GM23338 (cell line): ENCODE results near the gene DDX49. TPM values are rescaled to one million over a fixed set of nuclear protein-coding genes. Genes with fewer than 3 reads are reported as not detected.

Source experiments
- ATAC-seq: fragments of 200-7000 bp; cut with Tn5 transposase; 3 replicates; pipeline ENCODE4 v1.9.1; 2020
- DNase-seq: peaks from one replicate; pipeline ENCODE4 v3.0.0-alpha.2; 2015; ENCODE audit warnings: low spot score
- H2AFZ ChIP-seq: fragments of 200-600 bp; sonication (generic); 2 replicates; pipeline ENCODE4 v1.8.0; 2016; ENCODE audit warnings: antibody characterized with exemption, mild to moderate bottlenecking, moderate library complexity
- H3F3A ChIP-seq: fragments of 200-600 bp; sonication (generic); replicated peaks from 2 replicates; pipeline ENCODE4 v1.8.0; 2017; ENCODE audit warnings: antibody characterized with exemption, mixed run types, low read depth
- H3K27ac ChIP-seq: fragments of 200-600 bp; sonication (generic); 2 replicates; pipeline ENCODE4 v1.6.1; 2016; ENCODE audit warnings: low read depth
- H3K27me3 ChIP-seq: fragments of 200-600 bp; sonication (generic); 2 replicates; pipeline ENCODE4 v1.8.0; 2016; ENCODE audit warnings: mild to moderate bottlenecking, mixed run types, moderate library complexity; ENCODE audit not compliant: insufficient read depth
- H3K36me3 ChIP-seq: fragments of 200-600 bp; sonication (generic); 2 replicates; pipeline ENCODE4 v1.8.0; 2016; ENCODE audit warnings: mild to moderate bottlenecking; ENCODE audit not compliant: insufficient read depth
- H3K4me1 ChIP-seq: fragments of 200-600 bp; sonication (generic); 2 replicates; pipeline ENCODE4 v1.8.0; 2016; ENCODE audit warnings: mild to moderate bottlenecking, moderate library complexity; ENCODE audit not compliant: insufficient read depth
- H3K4me2 ChIP-seq: fragments of 200-600 bp; sonication (generic); 2 replicates; pipeline ENCODE4 v1.7.1; 2017; ENCODE audit warnings: mixed run types
- H3K4me3 ChIP-seq: fragments of 200-600 bp; sonication (generic); 2 replicates; pipeline ENCODE4 v1.6.1; 2016; ENCODE audit warnings: mixed run types
- H3K79me2 ChIP-seq: fragments of 200-600 bp; sonication (generic); replicated peaks from 2 replicates; pipeline ENCODE4 v1.8.0; 2017; ENCODE audit warnings: mild to moderate bottlenecking; ENCODE audit not compliant: insufficient read depth
- H3K9me2 ChIP-seq: fragments of 200-600 bp; sonication (generic); 2 replicates; pipeline ENCODE4 v1.8.0; 2017; ENCODE audit not compliant: insufficient read depth
- H4K20me1 ChIP-seq: fragments of 200-600 bp; sonication (generic); replicated peaks from 2 replicates; pipeline ENCODE4 v1.8.0; 2017; ENCODE audit warnings: mild to moderate bottlenecking; ENCODE audit not compliant: insufficient read depth
- H3K27ac Mint-ChIP-seq: 2 replicates; pipeline ENCODE4 v1.8.0; 2020; ENCODE audit warnings: inconsistent platforms, mild to moderate bottlenecking, moderate library complexity, mixed read lengths
- H3K27me3 Mint-ChIP-seq: 3 replicates; pipeline ENCODE4 v1.8.0; 2022; ENCODE audit warnings: low read depth, mild to moderate bottlenecking, moderate library complexity, mixed read lengths, inconsistent platforms; ENCODE audit not compliant: insufficient read depth, poor library complexity
- H3K36me3 Mint-ChIP-seq: 3 replicates; pipeline ENCODE4 v1.8.0; 2021; ENCODE audit warnings: low read depth, mild to moderate bottlenecking, inconsistent platforms, moderate library complexity, mixed read lengths
- H3K4me1 Mint-ChIP-seq: 3 replicates; pipeline ENCODE4 v1.8.0; 2020; ENCODE audit warnings: mild to moderate bottlenecking, inconsistent platforms, mixed read lengths
- H3K4me3 Mint-ChIP-seq: 3 replicates; pipeline ENCODE4 v1.8.0; 2021; ENCODE audit warnings: moderate library complexity, mild to moderate bottlenecking, inconsistent platforms, mixed read lengths
- H3K9me3 Mint-ChIP-seq: 3 replicates; pipeline ENCODE4 v1.8.0; 2020; ENCODE audit warnings: moderate library complexity, mild to moderate bottlenecking, inconsistent platforms, mixed read lengths
- NANOG ChIP-seq: IDR thresholded peaks from 2 replicates; pipeline ENCODE4 v1.6.1; 2016; ENCODE audit warnings: antibody characterized with exemption, borderline replicate concordance
- REST ChIP-seq: IDR thresholded peaks from one replicate; pipeline ENCODE4 v1.6.1; 2018; ENCODE audit warnings: antibody characterized with exemption; ENCODE audit not compliant: unreplicated experiment
- STAT1 ChIP-seq: IDR thresholded peaks from one replicate; pipeline ENCODE4 v1.6.1; 2016; ENCODE audit warnings: antibody characterized with exemption; ENCODE audit not compliant: unreplicated experiment
- ZNF114 ChIP-seq: fragments of 250-450 bp; sonication (Bioruptor Pico); IDR thresholded peaks from 2 replicates; pipeline ENCODE4 v1.5.0; 2020; ENCODE audit warnings: mild to moderate bottlenecking, moderate library complexity
- ZNF331 ChIP-seq: fragments of 250-450 bp; sonication (Bioruptor Pico); IDR thresholded peaks from 2 replicates; pipeline ENCODE4 v1.5.0; 2020; ENCODE audit warnings: low read depth, mild to moderate bottlenecking, moderate library complexity
- polyA plus RNA-seq: library from polyadenylated mRNA; unstranded; fragments of >200 nt; fragmentation: Nextera tagmentation; extraction: Ambion mirVana; gene quantifications from 2 replicates; pipeline ENCODE4 v1.2.1, GENCODE V29; 2016
- total RNA-seq: library from RNA; depleted of rRNA; stranded (reverse); fragments of >200 nt; shearing (Covaris generic); gene quantifications from 2 replicates; pipeline ENCODE4 v1.2.3, GENCODE V29; 2014
- TF ChIP-seq, protein P1 (sequence below): fragments of 250-450 bp; sonication (Bioruptor Pico); IDR thresholded peaks from 2 replicates; pipeline ENCODE4 v1.5.0; 2020; ENCODE audit warnings: mild to moderate bottlenecking, moderate library complexity

The DDX49 gene
- total and polyA plus RNA-seq, 2 experiments from 2014 or later, result 40.2 to 75.3 TPM

- TF ChIP-seq, protein P1, sequence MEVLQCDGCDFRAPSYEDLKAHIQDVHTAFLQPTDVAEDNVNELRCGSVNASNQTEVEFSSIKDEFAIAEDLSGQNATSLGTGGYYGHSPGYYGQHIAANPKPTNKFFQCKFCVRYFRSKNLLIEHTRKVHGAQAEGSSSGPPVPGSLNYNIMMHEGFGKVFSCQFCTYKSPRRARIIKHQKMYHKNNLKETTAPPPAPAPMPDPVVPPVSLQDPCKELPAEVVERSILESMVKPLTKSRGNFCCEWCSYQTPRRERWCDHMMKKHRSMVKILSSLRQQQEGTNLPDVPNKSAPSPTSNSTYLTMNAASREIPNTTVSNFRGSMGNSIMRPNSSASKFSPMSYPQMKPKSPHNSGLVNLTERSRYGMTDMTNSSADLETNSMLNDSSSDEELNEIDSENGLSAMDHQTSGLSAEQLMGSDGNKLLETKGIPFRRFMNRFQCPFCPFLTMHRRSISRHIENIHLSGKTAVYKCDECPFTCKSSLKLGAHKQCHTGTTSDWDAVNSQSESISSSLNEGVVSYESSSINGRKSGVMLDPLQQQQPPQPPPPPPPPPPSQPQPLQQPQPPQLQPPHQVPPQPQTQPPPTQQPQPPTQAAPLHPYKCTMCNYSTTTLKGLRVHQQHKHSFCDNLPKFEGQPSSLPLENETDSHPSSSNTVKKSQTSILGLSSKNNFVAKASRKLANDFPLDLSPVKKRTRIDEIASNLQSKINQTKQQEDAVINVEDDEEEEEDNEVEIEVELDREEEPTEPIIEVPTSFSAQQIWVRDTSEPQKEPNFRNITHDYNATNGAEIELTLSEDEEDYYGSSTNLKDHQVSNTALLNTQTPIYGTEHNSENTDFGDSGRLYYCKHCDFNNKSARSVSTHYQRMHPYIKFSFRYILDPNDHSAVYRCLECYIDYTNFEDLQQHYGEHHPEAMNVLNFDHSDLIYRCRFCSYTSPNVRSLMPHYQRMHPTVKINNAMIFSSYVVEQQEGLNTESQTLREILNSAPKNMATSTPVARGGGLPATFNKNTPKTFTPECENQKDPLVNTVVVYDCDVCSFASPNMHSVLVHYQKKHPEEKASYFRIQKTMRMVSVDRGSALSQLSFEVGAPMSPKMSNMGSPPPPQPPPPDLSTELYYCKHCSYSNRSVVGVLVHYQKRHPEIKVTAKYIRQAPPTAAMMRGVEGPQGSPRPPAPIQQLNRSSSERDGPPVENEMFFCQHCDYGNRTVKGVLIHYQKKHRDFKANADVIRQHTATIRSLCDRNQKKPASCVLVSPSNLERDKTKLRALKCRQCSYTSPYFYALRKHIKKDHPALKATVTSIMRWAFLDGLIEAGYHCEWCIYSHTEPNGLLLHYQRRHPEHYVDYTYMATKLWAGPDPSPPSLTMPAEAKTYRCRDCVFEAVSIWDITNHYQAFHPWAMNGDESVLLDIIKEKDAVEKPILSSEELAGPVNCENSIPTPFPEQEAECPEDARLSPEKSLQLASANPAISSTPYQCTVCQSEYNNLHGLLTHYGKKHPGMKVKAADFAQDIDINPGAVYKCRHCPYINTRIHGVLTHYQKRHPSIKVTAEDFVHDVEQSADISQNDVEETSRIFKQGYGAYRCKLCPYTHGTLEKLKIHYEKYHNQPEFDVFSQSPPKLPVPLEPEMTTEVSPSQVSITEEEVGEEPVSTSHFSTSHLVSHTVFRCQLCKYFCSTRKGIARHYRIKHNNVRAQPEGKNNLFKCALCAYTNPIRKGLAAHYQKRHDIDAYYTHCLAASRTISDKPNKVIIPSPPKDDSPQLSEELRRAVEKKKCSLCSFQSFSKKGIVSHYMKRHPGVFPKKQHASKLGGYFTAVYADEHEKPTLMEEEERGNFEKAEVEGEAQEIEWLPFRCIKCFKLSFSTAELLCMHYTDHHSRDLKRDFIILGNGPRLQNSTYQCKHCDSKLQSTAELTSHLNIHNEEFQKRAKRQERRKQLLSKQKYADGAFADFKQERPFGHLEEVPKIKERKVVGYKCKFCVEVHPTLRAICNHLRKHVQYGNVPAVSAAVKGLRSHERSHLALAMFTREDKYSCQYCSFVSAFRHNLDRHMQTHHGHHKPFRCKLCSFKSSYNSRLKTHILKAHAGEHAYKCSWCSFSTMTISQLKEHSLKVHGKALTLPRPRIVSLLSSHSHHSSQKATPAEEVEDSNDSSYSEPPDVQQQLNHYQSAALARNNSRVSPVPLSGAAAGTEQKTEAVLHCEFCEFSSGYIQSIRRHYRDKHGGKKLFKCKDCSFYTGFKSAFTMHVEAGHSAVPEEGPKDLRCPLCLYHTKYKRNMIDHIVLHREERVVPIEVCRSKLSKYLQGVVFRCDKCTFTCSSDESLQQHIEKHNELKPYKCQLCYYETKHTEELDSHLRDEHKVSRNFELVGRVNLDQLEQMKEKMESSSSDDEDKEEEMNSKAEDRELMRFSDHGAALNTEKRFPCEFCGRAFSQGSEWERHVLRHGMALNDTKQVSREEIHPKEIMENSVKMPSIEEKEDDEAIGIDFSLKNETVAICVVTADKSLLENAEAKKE (CRISPR knock-in tag), result no peak
Observed at GRCh38 chr19:18896421-18896841, 23.1 kb upstream of the DDX49 start (continued).

GRCh38 chr19:18897094-18898029 is 22.2 kb upstream of the DDX49 start:
- Histone ChIP-seq H3K27me3 (peaks cover 24% of the 10 kb centered on the region), H3K9me2 (no peaks in the 10 kb centered on the region), H3K4me3 (no peak overlapping the region), H2AFZ (no peak overlapping the region), H3K79me2 (no peaks in the 10 kb centered on the region), H3K4me2 (no peak overlapping the region), H4K20me1 (no peaks in the 10 kb centered on the region; the same call in none of the 2 replicates), H3K36me3 (no peaks in the 10 kb centered on the region), H3F3A (peaks cover 2% of the 10 kb centered on the region; the same call in 1 of the 2 replicates), H3K27ac (no peak overlapping the region), H3K4me1 (no peaks in the 10 kb centered on the region; the same call in 1 of the 2 replicates)
- H3K9me3 Mint-ChIP-seq, result no peaks in the 10 kb centered on the region
- DNase-seq (no peak), ATAC-seq (no peak)
- no peak overlapping the region for H3K27ac Mint-ChIP-seq
- peaks cover 19% of the 10 kb centered on the region for H3K27me3 Mint-ChIP-seq
- peaks cover 12% of the 10 kb centered on the region for H3K36me3 Mint-ChIP-seq
- peak overlapping the region; percentile 80 for H3K4me3 Mint-ChIP-seq
- no peaks in the 10 kb centered on the region for H3K4me1 Mint-ChIP-seq
- no peak for TF ChIP-seq ZNF331 (CRISPR knock-in tag)
- TF ChIP-seq NANOG, result no peak
- no peak for TF ChIP-seq STAT1
- TF ChIP-seq ZNF114 (CRISPR knock-in tag), result no peak
- TF ChIP-seq REST, result no peak
